M059J (cell line): ENCODE results near the gene TNNI3. TPM values are rescaled to one million over a fixed set of nuclear protein-coding genes. Genes with fewer than 3 reads are reported as not detected.

ENCODE experiments used
- DNase-seq: peaks from one replicate; pipeline ENCODE4 v3.0.0-alpha.2; 2012; ENCODE audit warnings: low read depth
- total RNA-seq: library from RNA; depleted of rRNA; stranded (reverse); fragments of >200 nt; shearing (Covaris generic); gene quantifications from 2 replicates; pipeline ENCODE4 v1.2.3, GENCODE V29; 2014

Gene TNNI3
- total RNA-seq, 1 experiment from 2014 or later = not detected

DNA sequence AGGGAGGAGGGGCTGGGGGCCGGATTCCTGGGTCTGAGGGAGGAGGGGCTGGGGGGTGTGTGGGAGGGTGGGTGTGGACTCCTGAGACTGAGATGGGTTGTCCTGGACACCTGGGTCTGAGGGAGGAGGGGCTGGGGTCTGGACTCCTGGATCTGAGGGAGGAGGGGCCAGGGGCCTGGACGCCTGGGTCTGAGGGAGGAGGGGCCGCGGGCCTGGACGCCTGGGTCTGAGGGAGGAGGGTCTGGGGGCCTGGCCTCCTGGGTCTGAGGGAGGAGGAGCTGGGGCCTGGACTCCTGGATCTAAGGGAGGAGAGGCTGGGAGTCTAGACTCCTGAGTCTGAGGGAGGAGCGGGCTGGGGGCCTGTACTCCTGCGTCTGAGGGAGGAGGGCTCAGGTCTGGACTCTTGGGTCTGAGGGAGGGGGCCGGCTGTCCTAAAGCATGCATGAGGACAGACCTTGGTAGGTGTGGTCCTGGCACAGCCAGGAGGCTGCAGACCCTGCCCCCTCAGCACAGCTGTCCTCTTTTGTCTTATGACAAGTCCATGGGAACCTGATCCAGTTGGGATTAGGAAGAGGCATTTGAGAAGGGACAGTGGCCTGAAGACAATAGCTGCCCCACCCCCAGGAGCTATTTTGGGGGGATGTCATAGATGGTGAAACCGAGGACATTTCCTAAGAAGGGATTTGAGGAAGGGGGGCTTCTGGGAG is 9.8 kb downstream of the TNNI3 start:
- DNase-seq = no peak

DNA sequence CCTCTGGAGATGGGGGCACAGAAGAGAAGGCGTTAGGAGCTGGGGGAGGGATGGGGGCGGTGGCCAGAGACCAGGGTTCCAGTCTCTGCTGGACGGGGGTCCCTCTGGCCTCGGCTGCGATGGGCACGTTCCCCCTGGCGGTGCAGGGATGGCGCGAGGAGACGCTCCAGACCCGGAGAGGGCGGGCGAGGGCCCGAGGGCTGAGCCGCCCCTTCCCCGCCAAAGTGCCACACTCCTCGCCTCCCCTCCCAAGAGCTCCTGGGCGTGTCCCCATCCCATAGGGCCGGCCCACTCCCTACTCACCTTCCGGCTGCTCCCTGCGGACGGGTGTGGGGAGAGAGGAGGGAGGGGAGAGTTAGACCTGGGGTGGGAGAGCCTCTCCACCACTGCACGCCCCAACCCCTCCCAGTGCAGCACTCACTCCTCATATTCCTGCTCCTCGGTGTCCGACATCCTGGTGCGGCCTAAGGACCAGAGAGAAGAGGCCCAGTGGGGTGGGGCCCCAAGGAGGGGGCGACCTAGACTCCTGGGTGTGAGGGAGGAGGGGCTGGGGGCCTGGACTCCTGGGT is 10.7 kb downstream of the TNNI3 start:
- peak; percentile 54 for DNase-seq

DNA sequence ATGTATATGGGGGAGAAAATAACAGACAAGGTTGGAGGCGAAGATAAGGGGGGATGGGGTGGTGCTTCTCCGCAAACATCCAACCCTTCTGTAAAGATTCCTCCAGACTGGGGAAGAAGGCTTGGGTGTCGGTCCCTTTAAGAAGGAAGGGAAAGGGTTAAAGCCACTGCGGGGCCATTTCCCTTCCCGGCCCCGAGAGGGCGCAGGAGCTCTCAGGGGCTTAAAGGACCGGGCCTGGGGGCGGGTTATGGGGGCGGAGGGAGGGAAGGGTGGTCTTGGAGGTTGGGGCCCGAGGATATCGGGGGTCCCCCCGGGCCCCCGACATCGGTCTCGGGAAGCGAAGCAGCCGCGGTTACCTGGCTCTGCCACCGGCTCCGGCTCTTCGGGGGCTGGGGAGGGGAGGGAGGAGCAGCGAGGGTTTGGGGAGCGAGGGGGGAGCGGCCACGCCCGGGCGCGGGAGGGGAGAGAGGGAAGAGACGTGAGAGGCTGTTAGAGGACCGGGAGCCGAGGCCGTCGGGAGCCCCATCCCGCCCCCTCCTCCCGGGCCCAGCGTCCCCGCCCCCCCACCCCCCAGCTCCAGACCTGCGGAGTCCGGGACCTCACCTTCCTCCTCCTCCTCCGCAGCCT is 11.3 kb downstream of the TNNI3 start:
- peak; percentile 45 for DNase-seq

DNA sequence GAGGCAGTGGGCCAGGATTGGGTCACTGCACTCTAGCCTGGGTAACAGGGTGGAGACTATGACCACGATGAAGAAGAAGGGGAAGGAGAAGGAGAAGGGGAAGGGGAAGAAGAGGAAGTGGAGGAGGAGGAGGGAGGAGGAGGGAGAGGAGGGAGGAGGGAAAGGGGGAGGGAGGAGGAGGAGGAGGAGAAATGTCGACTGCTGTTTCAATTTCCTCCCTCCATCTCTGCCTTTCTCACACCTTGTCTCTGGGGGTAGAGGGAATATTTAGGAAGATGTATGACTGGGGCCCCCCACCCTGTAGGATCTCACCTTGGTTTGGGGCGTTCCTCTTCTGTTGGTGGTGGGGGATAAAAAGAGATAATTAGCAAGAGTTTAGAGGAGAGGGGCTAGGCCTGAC is 12.3 kb downstream of the TNNI3 start:
- DNase-seq = no peak

GRCh38 chr19:55141696-55142095 is 15.8 kb downstream of the TNNI3 start:
- no peak for DNase-seq

DNA sequence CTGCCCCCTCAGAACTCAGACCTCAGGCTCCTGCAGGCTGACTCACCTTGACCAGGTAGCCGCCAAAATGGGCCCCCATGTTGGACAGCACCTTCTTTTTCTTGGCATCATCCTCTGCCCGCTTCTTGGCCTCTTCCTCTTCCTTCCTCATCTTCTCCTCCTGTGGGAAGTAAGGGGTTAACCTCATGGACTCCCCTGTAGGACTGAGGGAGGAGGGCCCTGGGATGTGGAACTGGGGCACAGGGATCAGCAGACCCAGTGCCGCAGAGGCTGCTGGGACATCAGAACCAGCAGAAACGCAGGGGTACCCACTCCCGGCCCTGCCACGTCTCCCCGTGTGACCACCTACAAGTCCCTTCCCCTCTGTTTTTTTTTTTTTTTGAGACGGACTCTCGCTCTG is 19.6 kb downstream of the TNNI3 start:
- DNase-seq = no peak

DNA sequence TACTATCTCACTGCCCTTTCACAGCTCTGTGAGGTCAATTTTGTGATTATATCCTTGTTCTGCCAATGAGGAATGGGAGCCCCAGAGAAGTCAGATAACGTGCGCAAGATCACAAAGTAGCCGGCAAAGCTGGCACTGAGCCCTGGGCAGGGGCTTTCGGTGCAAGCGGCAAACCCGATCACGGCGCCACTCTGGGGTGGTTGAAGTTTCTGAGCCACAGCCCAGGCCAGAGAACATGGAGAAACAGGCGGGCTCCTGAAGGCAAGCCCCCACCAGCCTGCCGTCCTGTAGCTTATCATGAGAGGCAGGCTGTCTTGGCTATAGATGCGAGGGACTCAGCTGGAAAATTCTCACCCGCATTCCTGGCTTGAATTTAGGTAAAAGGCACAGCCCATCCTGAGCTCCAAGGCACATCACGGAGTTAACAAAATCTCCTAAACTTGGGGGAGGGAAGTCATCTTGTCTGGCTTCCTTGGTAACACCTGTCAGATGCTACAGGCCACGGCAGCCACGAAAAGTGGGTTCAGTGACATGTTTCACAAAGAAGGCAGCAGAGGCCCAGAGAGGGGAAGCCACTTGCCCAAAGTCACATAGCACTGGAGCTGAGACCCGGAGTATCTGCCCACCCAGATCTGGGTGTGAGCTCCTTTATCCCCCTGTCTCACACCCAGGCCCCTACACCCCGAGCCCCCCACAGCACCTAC is 21.0 kb downstream of the TNNI3 start:
- DNase-seq = no peak

GRCh38 chr19:55134736-55135135 is 22.8 kb downstream of the TNNI3 start:
- DNase-seq = no peak

- DNase-seq = no peak
These were observed 23.7 kb downstream of the TNNI3 start for GRCh38 chr19:55133639-55134444.

- no peak for DNase-seq
These were observed 24.9 kb downstream of the TNNI3 start for GRCh38 chr19:55132453-55133129.

GRCh38 chr19:55131421-55131820 is 26.1 kb downstream of the TNNI3 start:
- DNase-seq = no peak

DNA sequence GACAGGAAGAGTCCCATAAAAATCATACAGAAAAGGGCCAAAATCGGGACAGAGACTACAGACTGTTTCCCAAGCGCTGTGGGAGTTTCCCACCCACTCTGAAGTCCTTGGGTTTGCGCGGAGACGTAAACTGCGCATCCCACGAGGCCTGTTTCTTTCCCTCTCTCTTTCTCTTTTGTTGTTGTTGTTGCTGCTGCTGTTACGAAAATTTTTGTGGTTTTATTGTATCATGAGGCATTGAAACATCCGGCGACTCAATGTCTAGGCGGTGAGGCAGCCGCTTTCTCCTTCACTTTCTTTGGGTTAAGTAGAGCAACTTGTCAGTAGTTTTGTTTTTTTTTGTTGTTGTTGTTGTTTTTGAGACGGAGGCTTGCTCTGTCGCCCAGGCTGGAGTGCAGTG is 38.5 kb downstream of the TNNI3 start:
- no peak for DNase-seq

- DNase-seq = no peak
These were observed 39.0 kb downstream of the TNNI3 start for GRCh38 chr19:55118401-55118991.

DNA sequence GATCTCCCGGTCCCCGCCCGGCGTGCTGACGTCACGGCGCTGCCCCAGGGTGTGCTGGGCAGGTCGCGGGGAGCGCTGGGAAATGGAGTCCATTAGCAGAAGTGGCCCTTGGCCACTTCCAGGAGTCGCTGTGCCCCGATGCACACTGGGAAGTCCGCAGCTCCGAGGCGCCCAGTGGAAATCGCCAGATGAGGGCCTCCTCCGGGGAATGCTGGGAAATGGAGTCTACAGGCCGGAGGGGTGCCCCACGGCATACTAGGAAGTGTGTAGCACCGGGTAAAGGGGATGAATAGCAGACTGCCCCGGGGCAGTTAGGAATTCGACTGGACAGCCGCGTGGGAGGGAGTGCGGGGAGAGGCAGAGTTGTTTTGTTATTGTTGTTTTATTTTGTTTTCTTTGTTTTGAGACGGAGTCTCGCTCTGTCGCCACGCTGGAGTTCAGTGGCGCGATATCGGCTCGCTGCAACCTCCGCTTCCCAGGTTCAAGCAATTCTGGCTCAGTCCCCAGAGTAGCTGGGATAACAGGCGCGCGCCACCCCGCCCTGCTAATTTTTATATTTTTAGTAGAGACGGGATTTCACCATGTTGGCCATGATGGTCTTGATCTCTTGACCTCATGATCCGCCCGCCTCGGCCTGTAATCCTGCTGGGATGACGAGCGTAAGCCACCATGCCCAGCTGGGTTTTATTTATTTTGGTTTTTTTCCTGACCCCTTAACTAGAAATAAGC is 39.7 kb downstream of the TNNI3 start:
- DNase-seq = peak; percentile 99

- peak; percentile 29 for DNase-seq
These were observed 40.5 kb downstream of the TNNI3 start, which contains the start of gene PPP1R12C for GRCh38 chr19:55116859-55117662. Gene PPP1R12C (minus strand): TSS chr19:55117637. CDS start chr19:55117543, 94 bp downstream.

DNA sequence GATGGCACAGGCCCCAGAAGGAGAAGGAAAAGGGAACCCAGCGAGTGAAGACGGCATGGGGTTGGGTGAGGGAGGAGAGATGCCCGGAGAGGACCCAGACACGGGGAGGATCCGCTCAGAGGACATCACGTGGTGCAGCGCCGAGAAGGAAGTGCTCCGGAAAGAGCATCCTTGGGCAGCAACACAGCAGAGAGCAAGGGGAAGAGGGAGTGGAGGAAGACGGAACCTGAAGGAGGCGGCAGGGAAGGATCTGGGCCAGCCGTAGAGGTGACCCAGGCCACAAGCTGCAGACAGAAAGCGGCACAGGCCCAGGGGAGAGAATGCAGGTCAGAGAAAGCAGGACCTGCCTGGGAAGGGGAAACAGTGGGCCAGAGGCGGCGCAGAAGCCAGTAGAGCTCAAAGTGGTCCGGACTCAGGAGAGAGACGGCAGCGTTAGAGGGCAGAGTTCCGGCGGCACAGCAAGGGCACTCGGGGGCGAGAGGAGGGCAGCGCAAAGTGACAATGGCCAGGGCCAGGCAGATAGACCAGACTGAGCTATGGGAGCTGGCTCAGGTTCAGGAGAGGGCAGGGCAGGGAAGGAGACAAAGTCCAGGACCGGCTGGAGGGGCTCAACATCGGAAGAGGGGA is 41.2 kb downstream of the TNNI3 start:
- DNase-seq = peak; percentile 39

- DNase-seq = no peak
These were observed 42.0 kb downstream of the TNNI3 start for GRCh38 chr19:55115446-55116065.

GRCh38 chr19:55114566-55115145 is 42.9 kb downstream of the TNNI3 start:
- DNase-seq = no peak
